ENCODE data around the gene FSTL5. TPM values are rescaled to one million over a fixed set of nuclear protein-coding genes. Genes with fewer than 3 reads are reported as not detected.

FSTL5 gene
- total RNA-seq, 2 donors from 2014 or later, result 0.14 TPM; not detected in 1

DNA sequence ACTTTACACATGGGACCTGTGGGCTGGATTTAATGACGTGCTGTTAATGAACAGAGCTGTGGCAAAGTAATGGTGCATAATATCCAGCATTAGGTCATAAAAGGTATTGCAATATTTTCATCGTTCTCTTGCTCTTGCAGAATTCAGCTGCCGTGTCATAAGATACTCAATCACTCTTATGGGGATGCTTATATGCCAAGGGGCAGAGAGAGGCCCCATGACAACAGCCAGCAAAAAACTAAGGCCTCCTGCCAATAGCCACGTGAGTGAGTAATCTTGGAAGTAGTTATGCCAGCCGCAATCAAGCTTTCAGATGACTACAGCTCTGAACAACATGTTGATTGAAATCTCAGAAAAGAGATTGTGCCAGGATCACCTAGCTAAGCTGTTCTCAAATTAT lies 616.9 kb downstream of the FSTL5 start:
- DNase-seq (no peak), ATAC-seq (no peak)
- intact Hi-C loops (cut with DNase I, micrococcal nuclease), result no loop called here

DNA sequence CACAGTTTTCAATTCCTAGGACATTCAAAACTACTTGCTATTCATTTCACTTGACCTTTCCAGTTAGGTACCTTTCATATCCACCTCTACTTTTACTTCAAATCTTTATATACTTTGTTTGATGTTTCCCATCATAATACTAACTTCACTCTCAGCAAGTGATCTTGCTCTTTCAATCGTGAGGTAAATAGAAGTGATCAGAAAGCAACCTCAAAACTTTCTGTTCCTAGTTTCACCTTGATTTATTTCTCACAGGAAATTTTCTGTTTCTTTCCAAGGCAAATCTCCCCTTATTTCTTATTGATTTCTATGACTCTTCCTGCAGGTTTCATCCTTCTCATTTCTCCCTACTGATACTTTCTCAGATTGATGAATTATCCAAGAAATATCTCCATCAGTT lies 623.5 kb downstream of the FSTL5 start:
- intact Hi-C loops (cut with DNase I, micrococcal nuclease), result no loop called here
- ATAC-seq (no peak), DNase-seq (no peak)

DNA sequence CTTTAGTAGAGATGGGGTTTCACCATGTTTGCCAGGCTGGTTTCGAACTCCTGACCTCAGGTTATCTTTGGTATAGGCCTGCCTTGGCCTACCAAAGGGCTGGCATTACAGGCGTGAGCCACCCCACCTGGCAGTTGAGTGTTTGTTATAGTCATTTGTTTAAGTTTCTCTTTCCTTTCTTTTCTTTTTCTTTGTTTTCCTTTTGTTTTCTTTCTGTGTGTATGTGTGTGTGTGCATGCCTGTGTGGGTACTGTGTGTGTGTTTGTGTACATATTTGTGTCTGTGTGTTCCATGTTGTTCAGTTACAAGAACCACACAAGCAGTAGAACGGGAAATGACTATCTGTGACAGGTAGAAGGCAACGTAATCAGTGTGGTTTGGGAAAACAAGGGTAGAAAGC lies 624.9 kb downstream of the FSTL5 start:
- DNase-seq (no peak), ATAC-seq (no peak)
- intact Hi-C loops (cut with DNase I, micrococcal nuclease), result no loop called here

DNA sequence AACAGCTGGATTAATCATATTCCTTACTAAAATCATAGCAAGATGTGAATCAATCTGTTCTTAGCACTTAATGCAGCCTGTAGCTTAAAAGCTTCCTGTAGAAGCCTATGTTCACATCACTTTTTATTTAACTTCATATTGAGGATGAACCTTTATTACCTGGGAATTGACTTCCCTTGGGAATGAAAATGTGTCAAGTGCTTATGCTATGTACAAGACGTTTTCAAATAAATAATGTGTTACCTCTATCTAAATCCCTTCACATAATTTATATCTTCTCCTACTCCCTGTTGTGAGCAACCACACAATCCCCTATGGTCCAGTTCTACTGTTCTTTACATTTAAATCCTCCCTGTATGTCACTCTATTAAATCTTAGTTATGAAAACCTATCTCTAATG lies 633.1 kb downstream of the FSTL5 start:
- intact Hi-C loops (cut with DNase I, micrococcal nuclease), result no loop called here
- DNase-seq (no peak), ATAC-seq (no peak)

DNA sequence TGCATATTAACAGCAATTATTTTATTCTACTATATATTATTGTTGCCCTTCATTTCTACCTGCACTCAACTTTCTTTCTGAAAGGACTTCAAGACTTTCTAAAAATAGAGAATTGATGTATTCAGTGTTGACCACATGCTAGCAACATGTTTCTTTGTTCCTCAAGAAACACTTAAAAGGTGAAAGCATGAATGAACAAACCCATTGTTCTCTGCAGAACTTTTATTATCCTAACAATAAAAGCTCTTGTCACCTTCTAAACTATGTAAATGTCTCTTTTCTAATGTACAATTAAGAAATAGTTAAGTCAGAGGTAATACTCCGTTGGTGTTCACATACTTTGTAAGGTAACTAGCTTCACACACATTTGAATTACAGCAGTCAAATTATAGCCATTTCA lies 638.7 kb downstream of the FSTL5 start:
- intact Hi-C loops (cut with DNase I, micrococcal nuclease), result no loop called here
- DNase-seq (no peak), ATAC-seq (no peak)

DNA sequence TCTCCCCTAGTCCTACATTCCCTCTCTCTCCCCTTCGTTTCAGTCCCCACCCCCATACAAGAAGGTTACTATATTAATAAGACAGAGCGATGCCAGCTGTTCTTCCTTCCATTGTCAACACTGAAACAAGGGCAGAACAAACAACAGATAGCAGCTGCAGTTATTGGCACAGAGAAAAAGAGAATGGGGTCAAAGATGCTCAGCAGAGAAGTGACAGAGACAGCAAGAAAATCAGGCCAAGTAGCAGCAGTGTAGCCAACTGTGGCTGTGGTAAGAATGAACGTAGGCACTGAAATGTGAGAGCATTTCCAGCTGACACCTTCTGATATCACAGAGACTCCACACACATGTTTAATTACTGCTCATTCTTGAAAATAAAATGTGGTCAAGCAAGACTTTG lies 641.8 kb downstream of the FSTL5 start:
- intact Hi-C loops (cut with DNase I, micrococcal nuclease), result no loop called here
- DNase-seq, result no peak
- ATAC-seq, result no peak

DNA sequence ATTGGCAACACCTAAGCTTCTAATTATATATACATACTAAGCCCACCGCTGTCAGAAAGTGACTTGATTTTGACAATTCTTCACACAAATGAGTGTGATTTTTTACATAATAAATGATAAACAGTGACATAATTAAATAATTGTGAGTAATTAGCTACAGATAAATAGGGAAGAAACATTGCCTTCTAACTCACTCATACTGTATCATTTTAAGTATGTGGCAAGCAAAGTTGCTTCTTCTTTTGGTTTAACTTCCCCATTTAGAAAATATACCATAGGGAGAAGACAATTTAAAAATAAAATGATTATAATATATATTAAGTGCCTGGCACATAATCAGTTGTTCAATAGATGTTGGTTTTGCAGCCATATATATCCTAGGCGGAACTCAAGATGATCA lies 644.2 kb downstream of the FSTL5 start:
- ATAC-seq (no peak), DNase-seq (no peak)
- intact Hi-C loops (cut with DNase I, micrococcal nuclease), result no loop called here

DNA sequence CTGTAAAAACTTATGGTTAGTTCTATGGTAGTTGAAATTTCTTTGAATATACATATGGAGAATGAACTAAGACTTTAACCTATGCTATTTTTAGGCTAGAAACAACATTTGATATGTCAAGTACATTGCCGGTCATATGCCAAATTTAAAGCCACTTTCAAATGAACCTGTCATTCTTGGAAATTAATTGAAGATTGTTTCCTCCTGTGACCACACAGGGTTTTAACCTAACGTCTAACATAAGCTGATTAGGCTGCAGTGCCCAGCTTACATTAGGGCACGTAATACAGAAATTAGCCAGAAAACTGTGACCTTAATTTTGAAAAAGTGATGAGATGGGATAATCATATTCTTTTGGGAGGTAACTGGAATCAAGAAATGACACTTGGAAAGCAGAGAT lies 645.9 kb downstream of the FSTL5 start:
- no peak for DNase-seq
- intact Hi-C loops (cut with DNase I, micrococcal nuclease), result no loop called here
- no peak for ATAC-seq

DNA sequence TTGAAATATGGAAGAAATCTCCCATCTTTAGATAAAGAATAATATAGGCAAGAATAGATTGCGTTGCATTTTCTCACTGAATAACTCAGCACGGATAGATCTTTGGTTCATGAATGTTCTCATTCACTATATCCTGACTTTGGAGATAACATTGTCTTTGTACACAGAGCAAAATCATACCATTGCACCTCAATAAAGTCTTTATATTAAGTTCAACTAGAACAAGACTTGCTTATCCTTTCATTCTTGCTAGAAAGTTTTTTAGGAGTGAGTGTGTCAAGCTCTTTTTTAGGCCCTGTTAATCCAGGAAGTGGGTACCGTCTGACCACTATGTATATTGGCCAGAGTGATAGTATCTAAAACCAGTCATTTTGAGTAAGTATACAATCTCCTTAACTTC lies 658.7 kb downstream of the FSTL5 start:
- DNase-seq (no peak), ATAC-seq (no peak)
- intact Hi-C loops (cut with DNase I, micrococcal nuclease), result no loop called here

DNA sequence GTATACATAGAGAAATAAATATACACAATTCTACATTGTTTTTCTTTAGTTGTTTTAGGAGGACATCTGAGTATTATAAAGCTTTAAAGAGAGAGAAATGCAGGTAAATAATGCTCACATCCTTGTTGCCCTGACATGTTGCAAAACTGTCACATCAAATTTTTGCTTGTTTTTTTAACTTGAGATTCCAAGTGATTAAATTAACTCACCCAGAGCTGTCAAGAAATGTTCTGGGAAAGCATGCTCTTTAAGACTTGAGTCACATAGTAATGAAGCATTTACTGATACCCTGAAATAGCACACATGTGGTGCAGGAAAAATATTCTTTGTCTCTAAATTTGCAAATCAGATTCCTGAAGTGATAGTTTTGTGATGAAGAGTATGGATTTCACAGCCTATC lies 665.6 kb downstream of the FSTL5 start:
- intact Hi-C loops (cut with DNase I, micrococcal nuclease), result no loop called here

DNA sequence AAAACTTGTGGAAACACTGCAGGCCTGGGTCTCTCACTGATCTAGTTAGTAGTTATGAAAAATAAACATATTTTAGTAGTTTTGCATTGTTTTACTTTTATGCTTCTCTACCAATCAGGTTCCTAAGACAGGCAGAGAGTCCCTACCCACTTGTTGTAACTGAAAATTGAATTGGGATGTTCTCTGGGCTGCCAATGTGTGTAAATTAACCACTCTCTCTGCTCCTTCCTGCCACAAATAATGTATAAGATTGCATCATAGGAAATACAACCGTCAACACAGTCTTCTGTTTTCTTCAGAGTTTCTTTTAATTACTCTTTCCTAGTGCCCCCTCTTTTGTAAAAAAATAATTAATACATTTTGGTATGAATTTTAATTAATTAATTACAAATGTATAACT lies 677.3 kb downstream of the FSTL5 start:
- DNase-seq, result no peak
- no peak for ATAC-seq

More for the DNA sequence above, 665.6 kb downstream of the FSTL5 start:
- DNase-seq (no peak), ATAC-seq (no peak)

DNA sequence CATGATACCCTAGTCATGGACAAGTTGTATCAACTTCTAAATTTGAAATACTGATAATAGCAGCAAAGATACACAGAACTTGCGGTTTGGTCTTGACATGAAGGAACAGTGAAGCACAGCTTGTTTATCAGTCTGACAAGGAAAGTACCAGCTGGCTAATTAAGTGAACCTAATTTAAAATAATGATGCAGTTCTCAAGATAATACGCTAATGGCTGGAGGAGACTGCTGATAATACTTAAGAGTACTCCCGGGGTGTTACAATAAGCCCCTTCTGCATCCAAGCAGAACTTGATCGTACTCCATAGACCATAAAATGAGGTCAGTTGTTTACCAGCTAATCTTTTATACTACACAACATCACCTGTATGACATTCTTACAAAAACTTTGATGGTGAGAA lies 697.5 kb downstream of the FSTL5 start:
- intact Hi-C loops (cut with DNase I, micrococcal nuclease), result no loop called here
- DNase-seq, result no peak

More for the DNA sequence above, 677.3 kb downstream of the FSTL5 start:
- intact Hi-C loops (cut with DNase I, micrococcal nuclease), result no loop called here

DNA sequence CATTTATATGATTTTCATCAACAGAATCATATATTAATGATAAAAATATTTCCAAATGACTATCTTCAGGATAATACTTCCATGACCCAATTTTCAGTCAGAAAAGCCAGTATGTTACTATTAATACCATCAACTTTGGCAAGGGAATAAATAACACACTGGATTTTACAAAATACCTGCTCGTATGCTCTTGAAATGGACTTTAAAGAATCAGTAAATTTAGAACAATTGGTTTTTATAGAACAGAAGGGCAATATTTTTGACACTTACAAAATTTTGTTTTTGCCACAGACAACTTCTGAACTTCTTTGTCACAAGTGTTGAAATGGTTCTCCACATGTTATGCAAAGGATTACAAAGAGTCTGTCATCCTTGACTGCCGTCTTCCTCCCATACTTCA lies 700.4 kb downstream of the FSTL5 start:
- no peak for DNase-seq
- ATAC-seq, result no peak
- intact Hi-C loops (cut with DNase I, micrococcal nuclease), result no loop called here

More for the DNA sequence above, 697.5 kb downstream of the FSTL5 start:
- ATAC-seq, result no peak

DNA sequence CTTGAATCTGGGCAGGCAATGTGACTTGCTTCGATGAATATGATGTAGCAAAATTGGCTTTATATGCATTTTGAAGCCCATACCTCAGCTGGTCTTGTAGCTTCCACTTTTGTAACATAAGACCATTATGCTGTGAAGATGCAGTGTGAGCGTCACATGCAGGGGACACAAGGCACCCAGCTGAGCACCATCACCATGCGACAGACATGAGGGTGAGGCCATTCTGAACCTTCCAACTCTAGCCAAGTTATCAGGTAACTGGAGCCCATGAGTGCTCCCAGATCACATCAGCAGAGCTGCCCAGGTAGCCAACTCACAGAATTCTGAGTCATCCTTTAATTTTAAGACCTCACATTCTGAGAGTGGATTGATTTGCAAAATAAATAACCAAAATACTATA lies 705.9 kb downstream of the FSTL5 start:
- intact Hi-C loops (cut with DNase I, micrococcal nuclease), result no loop called here
- ATAC-seq, result no peak
- DNase-seq, result no peak

DNA sequence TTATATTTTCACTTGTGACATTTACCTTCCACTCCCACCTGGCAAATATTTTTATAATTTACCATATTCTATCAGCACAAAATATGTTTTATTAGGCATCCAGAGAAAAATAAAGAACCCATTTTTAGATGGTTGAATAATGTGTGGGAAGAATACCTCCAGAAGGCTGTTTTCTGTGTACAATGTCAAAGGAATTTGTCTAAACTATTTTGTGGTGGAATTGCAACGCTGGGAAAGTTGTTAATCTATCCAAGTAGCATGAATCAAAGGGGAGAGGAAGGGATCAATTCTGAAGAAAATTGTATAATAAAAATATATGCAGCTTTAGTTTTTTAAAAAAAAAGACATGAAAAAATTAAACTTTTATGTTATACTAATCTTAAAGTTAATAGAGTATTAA lies 706.5 kb downstream of the FSTL5 start:
- intact Hi-C loops (cut with DNase I, micrococcal nuclease), result no loop called here
- ATAC-seq, result no peak
- DNase-seq, result no peak

DNA sequence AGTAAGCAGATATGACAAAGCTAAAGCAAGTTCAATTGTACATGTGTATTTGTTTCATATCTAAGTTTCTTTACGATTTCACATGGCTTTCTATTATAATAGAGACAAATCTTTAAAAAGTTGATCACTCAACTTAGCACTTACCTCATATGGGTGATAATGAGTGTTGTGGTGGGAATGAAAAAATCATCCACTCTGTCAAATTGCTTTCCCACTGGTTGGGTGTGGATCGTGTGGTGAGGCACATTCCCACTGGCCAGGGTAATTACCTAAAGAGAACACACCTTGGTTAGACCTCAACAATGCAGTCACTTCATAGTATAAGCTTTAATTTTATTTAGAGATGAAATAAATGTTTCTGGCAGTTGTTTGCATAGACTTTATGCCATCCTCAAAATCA lies 708.9 kb downstream of the FSTL5 start:
- intact Hi-C loops (cut with DNase I, micrococcal nuclease), result no loop called here
- ATAC-seq (no peak), DNase-seq (no peak)

DNA sequence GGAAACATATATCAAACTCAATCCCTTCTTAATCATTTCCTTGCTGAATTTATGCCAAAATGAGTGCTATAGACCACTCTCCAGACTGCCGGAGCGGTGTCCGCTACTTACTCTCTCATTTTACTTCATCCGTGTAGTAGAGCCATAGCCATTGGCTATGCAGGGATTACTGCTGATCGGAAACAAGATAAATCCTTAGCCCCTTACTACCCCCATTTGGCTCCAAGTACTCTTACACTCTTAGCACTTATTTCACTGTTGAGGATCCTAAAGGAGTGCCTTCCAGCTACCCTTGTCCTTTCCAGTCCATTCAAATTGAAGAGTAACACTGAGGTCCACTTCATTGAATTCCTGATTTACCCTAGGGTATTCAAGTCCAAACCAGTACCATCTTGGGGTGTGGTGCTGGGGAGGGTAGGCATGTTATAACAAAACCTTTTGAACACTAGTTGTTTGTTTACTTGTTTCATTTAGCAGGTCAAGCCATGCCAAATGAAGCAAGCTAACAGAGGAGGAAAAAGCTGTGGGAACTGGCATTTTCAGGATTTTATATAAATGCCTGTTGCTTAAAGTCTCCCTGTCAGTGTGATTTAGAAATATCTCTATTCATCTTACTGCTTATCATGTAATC lies 715.1 kb downstream of the FSTL5 start:
- ATAC-seq (no peak), DNase-seq (no peak)
- intact Hi-C loops (cut with DNase I, micrococcal nuclease), result no loop called here

DNA sequence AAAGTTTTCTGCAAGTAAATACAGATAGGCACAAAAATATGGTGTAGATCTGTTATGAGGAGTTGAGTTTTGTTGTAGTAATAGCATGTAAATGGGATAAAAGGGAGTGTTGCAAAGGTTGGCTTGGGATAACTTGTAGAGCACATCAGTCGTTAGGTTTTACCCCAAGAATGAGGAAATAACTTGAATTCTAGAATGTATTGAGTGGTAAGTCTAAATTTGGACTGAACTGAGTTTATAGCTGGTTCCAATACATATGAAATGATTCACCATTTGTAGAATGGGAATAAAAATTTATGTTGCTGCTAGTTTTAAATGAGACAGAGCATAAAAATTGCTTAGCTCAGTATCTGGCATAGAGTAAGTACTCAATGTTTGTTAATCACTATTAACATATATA lies 719.2 kb downstream of the FSTL5 start:
- DNase-seq (no peak), ATAC-seq (no peak)
- intact Hi-C loops (cut with DNase I, micrococcal nuclease), result no loop called here

DNA sequence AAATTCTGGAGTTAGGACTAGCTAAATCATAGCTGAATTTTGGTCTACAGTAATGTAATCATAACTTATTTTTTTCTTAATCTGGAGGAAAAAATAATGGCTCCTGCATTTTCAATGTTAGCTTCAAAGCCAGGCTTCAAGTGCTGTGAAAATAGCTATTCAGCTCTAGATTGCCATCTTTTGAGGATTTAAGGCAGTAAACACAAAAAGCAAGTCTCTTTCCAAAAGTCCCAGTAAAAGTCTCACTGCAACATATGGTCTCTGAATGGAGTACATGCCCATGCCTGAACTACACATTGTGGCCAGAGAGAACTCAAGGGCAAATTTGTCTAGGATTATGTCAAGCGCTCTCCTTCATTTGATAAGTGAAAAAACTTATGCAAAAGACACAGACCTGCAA lies 720.9 kb downstream of the FSTL5 start:
- ATAC-seq, result no peak
- intact Hi-C loops (cut with DNase I, micrococcal nuclease), result no loop called here

DNA sequence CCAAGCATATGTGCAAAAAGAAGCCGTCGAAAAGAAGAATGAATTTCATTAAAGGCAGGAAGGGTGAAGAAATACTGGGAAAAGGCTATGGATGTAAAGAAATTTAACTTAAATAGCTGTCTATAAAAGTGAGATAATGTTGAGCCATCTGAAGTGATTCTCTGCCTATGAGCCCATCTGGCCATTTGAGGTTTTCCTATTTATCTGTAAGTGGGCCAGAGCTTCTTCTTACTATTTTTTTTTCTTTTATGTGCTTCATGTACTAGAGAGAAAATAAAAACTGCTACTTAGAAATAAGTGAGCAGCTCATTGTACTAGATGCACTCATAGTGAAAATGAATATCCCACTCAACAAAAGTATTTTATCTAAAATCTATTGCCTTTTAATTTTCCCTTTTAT lies 725.7 kb downstream of the FSTL5 start:
- intact Hi-C loops (cut with DNase I, micrococcal nuclease), result no loop called here
- ATAC-seq (no peak), DNase-seq (no peak)

More for the DNA sequence above, 720.9 kb downstream of the FSTL5 start:
- no peak for DNase-seq

DNA sequence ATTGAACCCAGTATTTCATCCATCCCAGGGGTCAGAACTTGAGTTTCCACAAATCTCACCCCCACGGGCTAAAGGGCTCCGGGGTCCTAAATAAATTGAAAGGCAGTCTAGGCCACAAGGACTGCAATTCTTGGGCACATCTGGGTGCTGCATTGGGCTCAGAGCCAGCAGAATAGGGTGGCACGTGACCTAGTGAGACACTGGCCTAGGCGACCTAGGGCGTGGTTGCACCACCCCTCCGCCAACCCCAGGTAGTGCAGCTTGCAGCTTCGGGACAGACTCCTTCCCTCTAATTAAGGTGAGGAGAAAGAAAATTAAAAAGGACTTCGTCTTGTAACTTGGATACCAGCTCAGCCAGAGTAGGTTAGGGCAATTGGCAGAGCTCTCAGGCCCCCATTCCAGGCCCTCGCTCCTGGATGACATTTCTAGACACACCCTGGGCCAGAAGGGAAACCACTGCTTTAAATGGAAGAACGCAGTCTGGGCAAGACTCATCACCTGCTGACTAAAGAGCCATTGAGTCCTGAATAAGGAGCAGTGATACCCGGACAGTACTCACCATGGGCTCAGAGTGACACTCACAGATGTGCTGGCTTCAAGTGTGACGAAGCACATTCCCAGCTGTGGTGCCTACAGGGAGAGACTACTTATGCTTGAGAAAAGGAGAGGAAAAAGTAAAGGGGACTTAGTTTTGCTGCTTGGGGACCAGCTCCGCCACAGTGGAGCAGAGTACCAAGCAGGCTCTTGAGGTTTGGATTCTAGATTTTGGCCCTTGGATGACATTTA lies 735.4 kb downstream of the FSTL5 start:
- DNase-seq (no peak), ATAC-seq (no peak)
- intact Hi-C loops (cut with DNase I, micrococcal nuclease), result no loop called here

Measured in left colon (tissue), 2 donors.